Heart left ventricle (tissue), 13 donors: ENCODE results near the gene IL23R.

Experiments
- CTCF ChIP-seq, 12 donors: fragments of 200-600 bp; sonication (generic) in 4 of 12; IDR thresholded peaks; one replicate each; pipeline versions ENCODE4 v1.5.0 to v1.8.0; 2018 to 2022; ENCODE audit warnings: antibody characterized with exemption in 12 of 12, mild to moderate bottlenecking in 5 of 12
- POLR2A ChIP-seq, 2 donors: fragments of 450-650 bp; IDR thresholded peaks; one replicate each; pipeline ENCODE4 v1.6.1; 2017; ENCODE audit warnings: antibody characterized with exemption in 2 of 2, mild to moderate bottlenecking in 2 of 2, moderate library complexity in 2 of 2
- donor health status: ischemic (EF 13 %, LVEDD 7.1; RV severe dilation, severe dysfunction).
- donor health status: DM: no; HTN: yes; CAD: no.
- donor health status: DM: no; HTN: no; CAD: no.
- donor health status: ischemic (EF 25% LVEDD 6.9; RV normal size, moderate dysfunction).
- donor health status: ischemic (EF 25% LVEDD 5.7; RV mildly dilated, moderate dysfunction).
- donor health status: ischemic (EF 35%, LVEDD 5.7; RV mildly dilated, moderate dysfunction).
- donor health status: nonischemic (EF 11% LVEDD 7.7; RV severe dilation, severe dysfunction).
- donor health status: DM: yes; HTN: yes; CAD: no.
- donor health status: PGD.
- donor health status: ischemic (EF 29% LVEDD 5.4; RV normal size, mild dysfunction).
- donor health status: nonischemic (EF 23%, LVEDD 6.1; RV moderate dilation, normal function).

- TF ChIP-seq CTCF (IDR thresholded peaks at IDR 0.05) (no peak), POLR2A (IDR thresholded peaks at IDR 0.05) (no peak)
Observed at GRCh38 chr1:67118646-67119045, 47.6 kb upstream of the IL23R start.
